Dermis blood vessel endothelial cell (primary cell): ENCODE results near the gene TNFSF13. TPM values are rescaled to one million over a fixed set of nuclear protein-coding genes. Genes with fewer than 3 reads are reported as not detected.
"Not testable (repeated sequence)": the region's sequence is repeated elsewhere in the genome, so short reads cannot be mapped to it uniquely, and the experiment has no call there.

Experiments
- DNase-seq: peaks from one replicate; pipeline ENCODE4 v3.0.0; 2010
- total RNA-seq: library from RNA; depleted of rRNA; stranded (reverse); fragments of >200 nt; gene quantifications from 2 replicates; pipeline ENCODE4 v1.2.3, GENCODE V29; 2014

Gene TNFSF13
- total RNA-seq, 1 donor from 2014 or later: 1.2 TPM

DNA sequence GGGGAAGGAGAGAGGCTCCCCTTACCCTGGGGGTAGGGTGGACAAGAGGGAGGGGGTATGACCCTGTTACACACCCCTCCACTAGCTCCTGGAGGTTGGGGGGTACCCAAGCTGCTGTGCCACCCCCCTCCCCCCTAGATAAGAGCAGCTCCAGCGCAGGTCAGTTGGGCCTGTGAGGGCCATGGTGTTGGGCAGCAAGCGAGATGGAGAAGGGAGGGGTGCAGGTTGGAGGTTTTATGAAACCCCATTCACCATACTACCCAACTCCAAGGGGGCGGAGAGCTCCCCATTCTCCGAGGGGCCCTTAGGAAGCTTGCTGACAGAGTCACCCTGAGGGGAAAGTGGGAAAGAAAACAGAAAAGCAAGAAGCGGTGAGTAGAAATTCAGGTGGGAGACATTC lies 33.0 kb downstream of the TNFSF13 start:
- no peak for DNase-seq

DNA sequence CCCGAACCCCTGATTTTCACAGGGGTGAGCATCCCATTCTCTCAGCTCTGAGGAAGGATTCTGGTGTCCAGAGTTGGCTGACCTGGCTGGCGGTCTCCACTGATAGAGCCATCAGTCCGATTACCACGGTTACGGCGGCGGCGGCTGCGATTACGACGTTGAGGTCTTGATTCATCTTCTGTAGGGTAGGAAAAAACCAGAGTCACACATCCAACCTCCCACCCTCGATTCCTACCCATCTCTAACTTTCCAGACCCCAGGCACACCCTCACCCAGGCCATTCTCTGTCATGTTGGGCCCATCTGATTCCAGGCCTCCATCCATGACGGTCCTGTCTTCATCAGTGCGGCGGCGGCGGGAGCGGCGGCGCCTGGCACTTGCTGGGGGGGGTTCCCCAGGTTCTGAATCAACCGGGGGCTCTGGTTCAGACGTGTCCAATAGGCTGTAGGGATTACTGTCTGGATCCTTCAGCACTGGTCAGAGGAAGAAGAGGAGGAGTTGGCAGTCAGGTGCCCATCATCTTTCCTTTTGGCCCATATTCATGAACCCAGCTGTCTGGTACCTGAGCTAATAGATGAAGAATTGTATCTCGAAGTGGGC lies 34.0 kb downstream of the TNFSF13 start:
- DNase-seq: no peak

DNA sequence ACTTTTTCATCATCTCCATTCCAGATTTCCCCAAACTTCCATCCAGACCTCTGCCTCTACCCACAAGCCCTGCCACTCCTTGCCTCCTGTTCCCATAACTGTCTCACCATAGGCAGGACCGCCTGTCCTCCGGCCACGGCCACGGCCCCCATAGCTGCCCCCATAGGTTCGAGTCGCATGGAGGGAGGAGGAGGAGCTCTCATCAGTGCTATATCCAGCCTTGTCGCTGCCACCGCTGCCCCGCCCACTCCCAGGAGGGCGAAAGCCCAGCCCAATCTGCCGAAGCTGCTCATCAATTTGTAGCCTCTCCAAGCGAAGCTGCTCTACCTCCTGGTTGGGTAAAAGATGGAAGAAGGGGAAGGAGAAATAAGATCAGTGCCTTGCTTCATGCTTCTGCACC lies 34.7 kb downstream of the TNFSF13 start:
- DNase-seq: no peak

- DNase-seq: not testable (repeated sequence)
These were observed 39.0 kb downstream of the TNFSF13 start for GRCh38 chr17:7597561-7597960.

DNA sequence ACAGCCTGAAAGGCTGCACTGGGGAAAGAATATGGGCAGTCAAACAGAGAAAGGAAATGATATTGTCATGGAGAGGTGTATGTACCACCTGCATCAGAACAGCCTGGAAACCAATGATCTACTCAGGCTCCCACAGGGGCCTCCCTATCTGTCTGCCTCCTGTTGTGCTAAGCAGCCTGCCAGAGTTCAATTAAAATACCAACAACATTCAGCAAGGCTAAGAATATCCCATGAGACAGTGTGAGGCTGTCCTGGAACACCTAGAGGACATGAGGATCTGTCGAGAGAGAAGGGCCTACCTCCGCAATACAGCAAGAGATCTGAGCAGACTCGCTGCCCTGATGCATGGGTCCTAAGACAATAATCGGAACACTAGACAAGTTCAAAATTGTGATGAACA lies 47.7 kb downstream of the TNFSF13 start:
- DNase-seq: no peak

GRCh38 chr17:7610641-7611040 lies 52.1 kb downstream of the TNFSF13 start:
- DNase-seq: no peak

Other genes starting within 250 kb of the TNFSF13 start
- gene GPS2, start 243.4 kb upstream of the TNFSF13 start, total RNA-seq: 45.2 and 45.6 TPM in 2 replicates
- gene NEURL4, start 229.4 kb upstream of the TNFSF13 start, total RNA-seq: 17.3 and 23.3 TPM in 2 replicates
- not detected in 2 replicates for gene ACAP1, start 222.2 kb upstream of the TNFSF13 start, total RNA-seq
- gene KCTD11, start 206.6 kb upstream of the TNFSF13 start, total RNA-seq: 2.6 and 3.2 TPM in 2 replicates
- gene TMEM95, start 203.6 kb upstream of the TNFSF13 start, total RNA-seq: not detected in 2 replicates
- gene TNK1, start 177.7 kb upstream of the TNFSF13 start, total RNA-seq: 2.2 and 3.6 TPM in 2 replicates
- gene PLSCR3, start 164.2 kb upstream of the TNFSF13 start, total RNA-seq: 21.3 and 34.1 TPM in 2 replicates
- gene TMEM256, start 154.7 kb upstream of the TNFSF13 start, total RNA-seq: 59.2 and 112 TPM in 2 replicates
- 2.7 and 5.5 TPM in 2 replicates for gene NLGN2, start 150.9 kb upstream of the TNFSF13 start, total RNA-seq
- not detected in 2 replicates for gene SPEM1, start 138.4 kb upstream of the TNFSF13 start, total RNA-seq
- not detected in 2 replicates for gene SPEM2, start 133.1 kb upstream of the TNFSF13 start, total RNA-seq
- gene SPEM3, start 129.9 kb upstream of the TNFSF13 start, total RNA-seq: not detected in 2 replicates
- 11.3 and 12.9 TPM in 2 replicates for gene TMEM102, start 123.3 kb upstream of the TNFSF13 start, total RNA-seq
- gene FGF11, start 119.2 kb upstream of the TNFSF13 start, total RNA-seq: 0.28 and 0.51 TPM in 2 replicates
- gene CHRNB1, start 113.7 kb upstream of the TNFSF13 start, total RNA-seq: 4.6 and 5.8 TPM in 2 replicates
- 10.4 and 16.4 TPM in 2 replicates for gene ZBTB4, start 79.1 kb upstream of the TNFSF13 start, total RNA-seq
- not detected in 2 replicates for gene SLC35G6, start 77.3 kb upstream of the TNFSF13 start, total RNA-seq
- gene POLR2A, start 74.4 kb upstream of the TNFSF13 start, total RNA-seq: 81.2 and 139 TPM in 2 replicates
- gene TNFSF12, start 9.7 kb upstream of the TNFSF13 start, total RNA-seq: 9.2 and 26.1 TPM in 2 replicates
- 79.8 and 89.3 TPM in 2 replicates for gene SENP3, start 3.2 kb downstream of the TNFSF13 start, total RNA-seq
- 0.17 and 2.1 TPM in 2 replicates for gene CD68, start 20.9 kb downstream of the TNFSF13 start, total RNA-seq
- gene MPDU1, start 25.1 kb downstream of the TNFSF13 start, total RNA-seq: 113 and 133 TPM in 2 replicates
- 0.14 and 0.17 TPM in 2 replicates for gene SOX15, start 31.3 kb downstream of the TNFSF13 start, total RNA-seq
- 38.8 and 51.1 TPM in 2 replicates for gene FXR2, start 56.1 kb downstream of the TNFSF13 start, total RNA-seq
- gene SAT2, start 69.1 kb downstream of the TNFSF13 start, total RNA-seq: 20.8 and 31.5 TPM in 2 replicates
- 0.51 TPM in 1 of 2 replicates, not detected in the other for gene SHBG, start 71.4 kb downstream of the TNFSF13 start, total RNA-seq
- not detected in 2 replicates for gene ATP1B2, start 92.2 kb downstream of the TNFSF13 start, total RNA-seq
- gene TP53, start 128.7 kb downstream of the TNFSF13 start, total RNA-seq: 36.1 and 69.7 TPM in 2 replicates
- gene WRAP53, start 129.7 kb downstream of the TNFSF13 start, total RNA-seq: 7.1 and 11.2 TPM in 2 replicates
- 0.14 and 0.51 TPM in 2 replicates for gene EFNB3, start 146.5 kb downstream of the TNFSF13 start, total RNA-seq
- gene DNAH2, start 159.0 kb downstream of the TNFSF13 start, total RNA-seq: 0.42 TPM in 1 of 2 replicates, not detected in the other